Activated CD4-positive, alpha-beta T cell treated with anti-CD3 and anti-CD28 coated beads, Interleukin-2, amount 50 U/mL, for 24 hours (primary cell): ENCODE measurements around the gene NES.

Experiments
- DNase-seq, 2 donors: peaks; one replicate each; pipeline ENCODE4 v3.0.0-alpha.2; 2020; ENCODE audit warnings: low read depth in 1 of 2, low spot score in 1 of 2

The NES gene

DNA sequence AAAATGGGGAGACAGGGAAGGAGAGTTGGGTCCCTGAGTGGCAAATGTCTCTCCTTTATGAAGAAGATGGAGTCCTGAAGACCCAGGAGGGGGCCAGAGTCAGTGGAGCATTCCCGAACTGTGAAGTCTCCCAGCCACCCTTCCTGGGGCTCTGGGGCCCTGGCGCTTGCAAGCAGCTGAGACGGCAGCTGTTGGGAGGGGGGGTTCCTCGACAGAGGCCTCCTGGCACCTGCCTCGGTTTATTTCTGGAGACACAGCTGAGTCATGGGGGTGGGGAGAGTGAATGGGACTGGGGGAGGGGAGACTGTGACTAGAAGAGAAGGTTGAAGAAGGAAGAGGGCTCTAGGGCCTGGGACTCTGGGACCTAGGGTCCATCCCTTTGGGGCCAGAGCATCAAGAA is 14.0 kb downstream of the NES start:
- DNase-seq, result no peak

DNA sequence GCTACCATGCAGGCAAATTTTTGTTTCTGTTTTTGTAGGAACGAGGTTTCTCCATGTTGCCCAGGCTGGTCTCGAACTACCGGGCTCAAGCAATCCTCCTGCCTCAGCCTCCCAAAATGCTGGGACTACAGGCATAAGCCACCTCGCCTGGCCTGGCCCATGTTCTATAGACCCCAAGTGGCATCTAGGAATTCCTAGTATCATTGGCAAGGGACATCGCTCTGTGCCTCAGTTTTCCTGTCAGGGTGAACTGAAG is 14.5 kb downstream of the NES start:
- DNase-seq, result no peak

DNA sequence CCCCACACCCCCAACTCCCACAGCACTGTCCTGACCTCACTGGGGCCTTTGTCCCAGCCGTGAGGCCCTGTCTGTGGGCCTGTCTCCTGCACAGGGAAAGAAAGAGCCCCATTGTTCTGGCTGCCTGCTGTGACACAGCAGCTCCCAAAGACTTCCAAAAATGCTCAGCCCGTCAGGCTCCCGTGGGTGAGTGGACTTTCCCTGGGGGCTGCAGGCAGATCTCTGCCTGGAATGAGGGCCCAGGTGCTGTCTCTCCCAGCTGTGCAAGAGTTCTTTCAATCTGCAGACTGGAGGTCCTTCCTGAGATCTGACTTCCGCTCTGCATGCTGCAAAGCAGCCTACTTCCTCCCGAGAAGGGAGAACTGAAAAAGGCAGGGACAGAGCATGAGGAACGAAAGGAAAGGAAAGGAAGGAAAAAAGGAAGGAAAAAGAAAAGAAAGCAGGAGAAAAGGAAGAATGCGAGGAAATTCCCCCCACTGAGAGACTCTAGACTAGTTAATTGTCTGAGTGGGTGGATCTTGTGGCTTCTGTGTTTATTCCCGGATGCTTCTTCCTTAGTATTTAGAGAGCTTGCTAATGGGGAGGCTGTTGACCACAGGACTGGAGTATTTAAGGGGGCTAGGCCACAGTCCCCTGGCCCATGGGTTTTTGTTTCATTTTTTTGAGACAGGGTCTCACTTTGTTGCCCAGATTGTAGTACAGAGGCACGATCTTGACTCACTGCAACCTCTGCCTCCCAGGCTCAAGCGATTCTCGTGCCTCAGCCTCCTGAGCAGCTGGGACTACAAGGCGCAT is 15.0 kb downstream of the NES start:
- no peak for DNase-seq

DNA sequence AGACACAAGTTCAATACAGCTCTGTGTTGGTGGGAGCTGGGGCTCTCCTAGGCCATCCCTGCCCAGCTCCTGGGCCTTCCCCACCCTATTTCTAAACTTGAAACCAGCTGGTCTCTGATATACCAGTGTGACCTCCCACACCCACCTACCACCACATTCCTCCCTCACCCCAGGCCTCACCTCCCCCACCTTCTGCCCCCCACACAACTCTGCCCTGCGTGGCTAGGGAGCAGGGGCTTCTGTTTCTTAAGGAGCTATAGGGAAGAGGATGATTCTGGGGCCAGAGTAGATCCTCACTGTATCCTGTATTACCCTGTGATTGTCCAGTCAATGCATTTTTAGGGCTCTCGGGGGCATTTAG is 16.5 kb downstream of the NES start:
- no peak for DNase-seq

DNA sequence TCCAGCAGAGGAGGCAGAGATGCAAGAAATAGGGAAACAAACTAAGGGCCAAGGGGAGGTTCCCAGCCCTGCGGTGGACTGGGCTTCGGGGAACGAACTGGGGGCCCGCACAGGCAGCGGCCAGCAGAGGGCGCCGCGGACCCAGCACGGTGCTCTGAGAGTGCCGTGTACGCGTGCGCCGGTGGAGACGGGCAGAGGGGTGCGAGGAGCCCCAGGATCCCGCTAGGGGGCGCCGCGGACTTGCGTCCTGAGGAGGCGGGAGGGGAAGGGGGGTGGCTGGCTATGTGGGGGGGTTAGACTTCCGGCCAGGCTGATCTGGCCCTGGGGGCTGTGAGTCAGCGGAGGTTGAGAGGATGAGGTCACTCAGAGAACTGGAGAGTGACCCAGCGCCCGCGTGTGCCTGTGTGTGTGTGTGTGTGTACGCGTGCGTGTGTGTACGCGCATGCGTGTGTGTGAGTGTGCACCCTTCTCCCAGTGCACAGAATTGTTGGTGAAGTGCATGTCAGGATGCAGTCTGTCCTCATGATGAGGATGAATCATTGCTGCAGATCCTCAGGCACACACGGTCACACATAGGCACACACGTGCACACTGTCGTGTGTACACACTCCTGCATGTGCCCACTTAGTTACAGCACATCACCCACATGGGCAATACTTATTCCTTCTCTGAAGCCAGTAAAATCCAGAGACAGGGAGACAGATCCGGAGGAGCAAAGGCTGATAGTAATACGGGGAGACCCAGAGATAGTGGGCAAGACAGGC is 17.0 kb downstream of the NES start:
- peak; percentile 85 to 89 for DNase-seq

DNA sequence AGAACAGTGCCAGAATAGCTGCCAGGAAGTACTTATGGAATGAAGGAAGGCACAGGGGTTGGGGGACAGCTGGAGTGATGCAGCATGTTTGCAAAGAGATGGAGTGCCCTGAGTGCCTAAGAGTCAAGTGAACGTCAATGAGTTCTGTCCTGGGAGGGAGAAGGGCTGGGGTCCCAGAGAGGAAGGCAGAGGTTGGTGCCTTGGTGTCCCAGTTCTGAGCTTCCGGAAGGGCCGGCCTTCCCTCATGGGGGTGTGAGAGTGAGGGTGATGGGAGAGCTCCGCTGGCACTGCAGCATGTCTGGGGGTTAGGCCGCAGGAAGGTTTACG is 17.6 kb downstream of the NES start:
- DNase-seq, result no peak

DNA sequence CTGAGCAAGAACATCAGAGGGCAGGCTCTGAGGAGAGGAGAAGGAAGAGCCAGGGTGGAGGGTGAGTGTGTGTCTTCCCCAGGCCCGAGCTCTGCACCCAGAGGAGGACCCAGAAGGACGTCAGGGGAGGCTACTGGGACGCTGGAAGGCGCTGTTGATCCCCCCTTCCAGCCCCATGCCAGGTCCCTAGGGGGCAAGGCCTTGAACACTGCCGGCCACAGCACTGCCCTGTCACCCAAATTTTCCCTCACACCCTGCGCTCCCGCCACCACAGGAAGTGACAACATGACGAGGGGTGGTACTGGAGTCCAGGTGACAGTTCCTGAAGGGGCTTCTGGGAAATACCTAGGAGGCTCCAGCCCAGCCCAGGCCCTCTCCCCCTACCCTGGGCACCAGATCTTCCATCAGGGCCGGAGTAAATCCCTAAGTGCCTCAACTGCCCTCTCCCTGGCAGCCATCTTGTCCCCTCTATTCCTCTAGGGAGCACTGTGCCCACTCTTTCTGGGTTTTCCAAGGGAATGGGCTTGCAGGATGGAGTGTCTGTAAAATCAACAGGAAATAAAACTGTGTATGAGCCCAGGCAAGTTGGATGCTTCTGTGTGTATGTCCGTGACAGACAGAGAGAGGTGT is 18.1 kb downstream of the NES start:
- DNase-seq, result no peak

DNA sequence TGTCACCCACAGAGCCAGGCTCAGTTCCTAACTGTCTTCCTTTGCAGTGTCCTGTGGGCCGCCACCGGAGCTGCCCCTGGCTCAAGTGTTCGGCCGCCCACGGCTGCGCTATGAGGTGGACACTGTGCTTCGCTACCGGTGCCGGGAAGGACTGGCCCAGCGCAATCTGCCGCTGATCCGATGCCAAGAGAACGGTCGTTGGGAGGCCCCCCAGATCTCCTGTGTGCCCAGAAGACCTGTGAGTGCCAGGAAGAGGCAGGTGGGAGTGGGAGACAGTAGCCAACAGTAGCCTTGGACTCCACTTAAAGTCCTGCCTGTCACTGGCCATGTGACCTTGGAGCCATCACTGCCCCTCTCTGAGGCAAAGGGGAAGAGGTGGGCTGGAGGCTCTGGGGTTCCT is 18.7 kb downstream of the NES start:
- no peak for DNase-seq

DNA sequence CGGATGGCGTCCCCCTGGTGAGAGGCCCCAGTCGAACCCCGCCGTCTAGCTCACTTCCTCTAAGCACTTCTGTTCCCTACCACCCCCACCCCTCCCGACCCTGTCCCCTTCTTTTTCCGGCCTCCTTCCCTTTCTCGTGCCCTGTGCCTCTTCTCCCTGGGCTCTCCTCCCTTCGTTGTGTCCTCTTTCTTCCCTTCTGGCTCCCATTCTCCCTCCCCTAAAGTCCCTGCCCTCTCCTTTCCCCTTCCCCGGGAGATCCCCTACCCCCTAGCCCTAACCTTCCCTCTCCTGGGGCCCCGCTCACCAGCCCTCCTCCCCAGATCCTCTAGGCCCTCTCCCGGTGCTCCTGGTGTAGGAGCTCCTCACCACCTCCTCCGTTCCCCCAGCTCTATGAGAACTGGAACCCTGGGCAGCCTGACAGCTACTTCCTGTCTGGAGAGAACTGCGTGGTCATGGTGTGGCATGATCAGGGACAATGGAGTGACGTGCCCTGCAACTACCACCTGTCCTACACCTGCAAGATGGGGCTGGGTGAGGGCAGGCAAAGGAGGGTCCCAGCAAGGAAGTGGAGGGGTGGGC is 19.4 kb downstream of the NES start:
- no peak for DNase-seq

DNA sequence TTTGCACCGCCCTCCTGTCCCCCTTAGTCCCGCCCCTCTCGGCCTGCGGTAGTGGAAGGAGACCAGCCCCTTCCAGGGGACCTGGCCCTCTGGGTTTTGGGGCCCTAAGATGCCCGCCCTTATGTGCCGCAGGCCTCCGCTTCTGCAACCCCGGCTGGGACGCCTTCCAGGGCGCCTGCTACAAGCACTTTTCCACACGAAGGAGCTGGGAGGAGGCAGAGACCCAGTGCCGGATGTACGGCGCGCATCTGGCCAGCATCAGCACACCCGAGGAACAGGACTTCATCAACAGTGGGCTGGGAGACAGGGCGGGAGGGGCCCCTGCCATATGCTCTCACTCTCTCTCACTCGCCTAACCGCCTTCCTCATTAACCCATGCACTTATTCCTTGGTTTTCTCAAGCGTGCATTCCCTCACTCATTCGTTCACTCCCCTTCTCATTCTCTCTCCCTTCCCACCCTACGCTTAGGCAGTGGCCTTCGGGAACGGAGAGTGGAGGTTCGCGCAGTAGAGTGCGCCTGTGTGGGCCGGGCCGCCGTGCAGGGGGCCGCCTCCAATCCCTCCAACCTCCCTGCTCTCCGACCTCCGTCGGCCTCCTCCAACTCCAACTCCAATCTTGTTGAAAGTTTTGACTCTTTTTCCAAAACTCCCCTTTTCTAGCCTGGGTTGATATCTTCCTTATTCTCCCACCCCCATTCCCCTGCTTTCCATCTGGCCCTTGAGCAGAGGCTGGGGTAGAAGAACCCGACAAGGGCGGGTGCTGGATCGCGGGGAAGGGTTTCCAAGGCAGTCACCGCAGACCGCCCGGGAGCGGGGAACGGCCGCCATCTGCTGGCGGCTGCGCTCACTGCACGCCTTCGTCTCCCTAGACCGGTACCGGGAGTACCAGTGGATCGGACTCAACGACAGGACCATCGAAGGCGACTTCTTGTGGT is 20.1 kb downstream of the NES start:
- DNase-seq, result peak; percentile 59 to 66

DNA sequence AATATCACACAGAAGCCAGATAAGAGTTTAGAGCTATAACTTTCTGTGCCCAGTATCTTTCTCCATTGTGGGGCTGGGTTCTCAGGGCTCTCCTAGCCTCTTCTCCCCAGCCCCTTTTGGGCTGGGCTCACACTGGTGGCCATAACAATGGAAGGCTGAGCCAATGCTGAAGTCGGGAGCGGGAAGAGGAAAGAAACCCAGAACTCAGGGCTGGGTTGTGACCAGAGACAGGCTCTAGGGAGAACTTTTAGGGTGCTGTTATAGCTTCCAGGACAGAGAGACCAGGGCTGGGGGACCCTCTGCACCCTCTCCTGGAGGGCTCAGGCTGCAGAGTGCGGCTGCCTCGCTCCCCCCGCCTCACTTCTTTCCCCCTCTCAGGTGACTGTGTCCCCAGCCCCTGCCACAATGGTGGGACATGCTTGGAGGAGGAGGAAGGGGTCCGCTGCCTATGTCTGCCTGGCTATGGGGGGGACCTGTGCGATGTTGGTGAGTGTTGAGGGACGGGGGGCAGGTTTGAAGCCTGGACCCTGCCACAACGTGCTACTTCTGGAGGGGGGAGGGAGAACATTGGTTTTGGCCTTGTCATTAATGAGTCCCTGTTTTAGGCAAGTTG is 21.2 kb downstream of the NES start:
- DNase-seq, result no peak

DNA sequence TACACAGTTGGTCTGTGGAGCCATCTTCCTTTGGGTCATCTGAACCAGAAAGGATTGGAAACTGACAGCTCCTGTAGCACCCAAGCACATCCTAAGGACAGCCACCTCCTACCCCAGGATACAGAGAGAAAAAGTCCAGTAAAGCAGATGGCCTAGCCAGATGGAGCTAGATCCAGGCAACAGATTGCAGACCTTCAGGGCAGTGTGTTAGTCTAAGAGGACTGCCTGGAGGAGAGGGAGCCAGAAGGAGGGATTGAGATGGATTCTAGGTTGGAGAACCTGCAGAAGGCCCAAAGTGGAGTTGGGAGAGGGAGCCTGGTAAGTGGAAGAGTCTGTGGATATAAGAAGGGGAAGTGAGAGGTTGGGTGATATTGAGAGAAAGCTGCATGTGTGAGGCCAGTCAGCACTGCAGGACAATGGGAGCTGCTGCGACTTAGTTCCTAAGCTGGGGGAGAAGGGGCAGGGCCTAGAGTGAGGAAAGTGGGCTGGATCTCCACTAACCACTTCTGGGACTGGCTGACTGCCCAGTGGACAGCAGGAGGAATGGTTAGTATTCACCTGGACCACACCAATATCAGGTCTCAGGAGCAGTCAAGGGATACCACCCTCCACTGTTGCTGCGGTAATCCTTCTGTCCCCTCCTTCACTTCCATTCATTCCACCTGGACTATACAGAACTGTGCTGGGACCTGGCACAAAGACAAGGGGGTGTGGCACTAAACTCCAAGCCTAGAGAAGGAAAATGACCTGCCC is 21.9 kb downstream of the NES start:
- DNase-seq, result no peak

DNA sequence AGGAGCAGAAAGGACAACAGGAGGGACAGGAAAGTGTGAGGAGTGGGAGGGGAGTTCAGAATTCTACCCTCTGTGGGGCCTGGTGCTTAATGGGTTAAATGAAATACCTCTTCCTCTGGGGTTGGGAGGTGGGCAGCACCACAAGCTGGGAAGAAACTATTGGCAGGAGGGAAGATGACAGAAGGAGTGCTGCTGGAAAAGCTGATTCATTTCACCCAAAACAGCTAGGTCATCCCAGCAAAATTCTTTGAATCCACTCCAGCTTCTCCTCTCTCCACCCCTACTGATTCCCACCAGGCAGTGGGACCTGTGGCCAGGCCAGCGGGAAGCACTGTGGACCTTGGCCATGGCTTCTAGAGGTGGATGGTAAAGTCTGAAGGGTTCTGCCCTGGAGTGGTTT is 22.5 kb downstream of the NES start:
- DNase-seq, result no peak

DNA sequence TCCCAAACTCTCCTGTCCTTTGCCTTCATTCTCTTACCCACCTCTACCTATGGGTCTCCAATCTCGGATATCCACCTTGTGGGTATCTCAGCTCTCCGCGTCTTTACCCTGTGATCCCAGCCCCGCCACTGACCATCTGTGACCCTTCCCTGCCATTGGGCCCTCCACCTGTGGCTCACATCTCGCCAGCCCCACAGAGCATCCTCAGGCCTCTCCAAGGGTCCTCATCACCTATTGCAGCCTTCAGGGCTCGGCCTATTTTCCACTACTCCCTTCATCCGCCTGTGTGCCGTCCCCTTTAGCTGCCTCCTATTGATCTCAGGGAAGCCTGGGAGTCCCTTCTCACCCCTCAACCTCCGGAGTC is 24.2 kb downstream of the NES start:
- DNase-seq, result no peak

DNA sequence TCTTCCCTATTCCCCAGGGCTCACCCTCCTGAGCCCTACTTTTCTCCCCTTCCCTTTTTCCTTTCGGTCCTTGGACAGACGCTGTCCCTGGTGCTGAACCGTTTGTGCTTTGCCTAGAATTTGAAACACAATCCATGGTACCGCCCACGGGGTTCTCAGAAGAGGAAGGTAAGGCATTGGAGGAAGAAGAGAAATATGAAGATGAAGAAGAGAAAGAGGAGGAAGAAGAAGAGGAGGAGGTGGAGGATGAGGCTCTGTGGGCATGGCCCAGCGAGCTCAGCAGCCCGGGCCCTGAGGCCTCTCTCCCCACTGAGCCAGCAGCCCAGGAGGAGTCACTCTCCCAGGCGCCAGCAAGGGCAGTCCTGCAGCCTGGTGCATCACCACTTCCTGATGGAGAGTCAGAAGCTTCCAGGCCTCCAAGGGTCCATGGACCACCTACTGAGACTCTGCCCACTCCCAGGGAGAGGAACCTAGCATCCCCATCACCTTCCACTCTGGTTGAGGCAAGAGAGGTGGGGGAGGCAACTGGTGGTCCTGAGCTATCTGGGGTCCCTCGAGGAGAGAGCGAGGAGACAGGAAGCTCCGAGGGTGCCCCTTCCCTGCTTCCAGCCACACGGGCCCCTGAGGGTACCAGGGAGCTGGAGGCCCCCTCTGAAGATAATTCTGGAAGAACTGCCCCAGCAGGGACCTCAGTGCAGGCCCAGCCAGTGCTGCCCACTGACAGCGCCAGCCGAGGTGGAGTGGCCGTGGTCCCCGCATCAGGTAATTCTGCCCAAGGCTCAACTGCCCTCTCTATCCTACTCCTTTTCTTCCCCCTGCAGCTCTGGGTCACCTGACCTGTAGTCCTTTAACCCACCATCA is 24.8 kb downstream of the NES start:
- DNase-seq, result no peak

DNA sequence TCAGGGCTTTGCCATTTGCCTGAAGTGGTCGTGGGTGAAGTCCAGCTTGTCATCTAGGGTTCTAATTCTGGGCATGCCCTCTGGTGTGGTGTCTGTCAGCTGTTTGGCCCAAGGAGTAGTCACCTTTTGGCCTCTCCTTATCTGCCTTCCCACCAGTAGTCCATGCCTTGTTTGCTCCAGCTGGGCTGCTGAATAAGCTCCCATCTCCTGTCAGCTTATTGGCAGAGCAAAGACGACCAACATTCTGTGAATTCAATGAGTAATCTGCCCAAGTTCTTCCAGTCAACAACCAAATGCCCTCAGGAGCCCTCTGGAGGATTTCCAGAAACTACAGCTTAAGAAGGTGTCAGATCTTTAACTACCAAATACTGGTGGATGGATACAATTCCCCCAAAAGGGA is 28.3 kb downstream of the NES start:
- DNase-seq, result no peak

DNA sequence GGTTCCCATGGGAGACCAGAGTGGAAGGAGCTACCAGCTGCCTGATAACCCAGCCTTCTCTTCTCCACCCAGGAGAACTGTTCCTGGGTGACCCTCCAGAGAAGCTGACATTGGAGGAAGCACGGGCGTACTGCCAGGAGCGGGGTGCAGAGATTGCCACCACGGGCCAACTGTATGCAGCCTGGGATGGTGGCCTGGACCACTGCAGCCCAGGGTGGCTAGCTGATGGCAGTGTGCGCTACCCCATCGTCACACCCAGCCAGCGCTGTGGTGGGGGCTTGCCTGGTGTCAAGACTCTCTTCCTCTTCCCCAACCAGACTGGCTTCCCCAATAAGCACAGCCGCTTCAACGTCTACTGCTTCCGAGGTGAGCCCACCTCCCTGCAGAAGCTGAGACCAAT is 28.7 kb downstream of the NES start:
- no peak for DNase-seq

DNA sequence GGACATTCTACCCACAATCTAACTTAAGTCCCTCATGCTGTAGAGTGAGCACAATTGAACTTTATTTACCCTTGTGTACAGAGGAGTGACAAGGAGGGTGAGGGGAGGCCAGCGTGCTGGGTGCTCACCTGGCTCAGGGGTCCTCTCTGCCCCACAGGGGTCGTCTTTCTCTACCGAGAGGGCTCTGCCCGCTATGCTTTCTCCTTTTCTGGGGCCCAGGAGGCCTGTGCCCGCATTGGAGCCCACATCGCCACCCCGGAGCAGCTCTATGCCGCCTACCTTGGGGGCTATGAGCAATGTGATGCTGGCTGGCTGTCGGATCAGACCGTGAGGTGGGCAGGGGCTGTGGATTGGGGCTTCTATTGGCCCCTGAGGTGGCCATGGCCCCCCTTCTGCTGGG is 29.9 kb downstream of the NES start:
- DNase-seq, result no peak

DNA sequence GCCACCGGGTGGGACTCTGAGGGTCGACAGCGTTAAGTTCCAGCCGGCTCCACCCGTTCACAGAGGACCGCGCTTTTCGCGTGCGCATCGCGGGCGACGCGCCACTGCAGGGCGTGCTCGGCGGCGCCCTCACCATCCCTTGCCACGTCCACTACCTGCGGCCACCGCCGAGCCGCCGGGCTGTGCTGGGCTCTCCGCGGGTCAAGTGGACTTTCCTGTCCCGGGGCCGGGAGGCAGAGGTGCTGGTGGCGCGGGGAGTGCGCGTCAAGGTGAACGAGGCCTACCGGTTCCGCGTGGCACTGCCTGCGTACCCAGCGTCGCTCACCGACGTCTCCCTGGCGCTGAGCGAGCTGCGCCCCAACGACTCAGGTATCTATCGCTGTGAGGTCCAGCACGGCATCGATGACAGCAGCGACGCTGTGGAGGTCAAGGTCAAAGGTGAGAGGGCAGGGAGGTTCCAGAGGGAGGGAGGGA is 30.4 kb downstream of the NES start:
- DNase-seq, result no peak
